ENCODE data around the gene POLR3H.

The POLR3H gene

DNA sequence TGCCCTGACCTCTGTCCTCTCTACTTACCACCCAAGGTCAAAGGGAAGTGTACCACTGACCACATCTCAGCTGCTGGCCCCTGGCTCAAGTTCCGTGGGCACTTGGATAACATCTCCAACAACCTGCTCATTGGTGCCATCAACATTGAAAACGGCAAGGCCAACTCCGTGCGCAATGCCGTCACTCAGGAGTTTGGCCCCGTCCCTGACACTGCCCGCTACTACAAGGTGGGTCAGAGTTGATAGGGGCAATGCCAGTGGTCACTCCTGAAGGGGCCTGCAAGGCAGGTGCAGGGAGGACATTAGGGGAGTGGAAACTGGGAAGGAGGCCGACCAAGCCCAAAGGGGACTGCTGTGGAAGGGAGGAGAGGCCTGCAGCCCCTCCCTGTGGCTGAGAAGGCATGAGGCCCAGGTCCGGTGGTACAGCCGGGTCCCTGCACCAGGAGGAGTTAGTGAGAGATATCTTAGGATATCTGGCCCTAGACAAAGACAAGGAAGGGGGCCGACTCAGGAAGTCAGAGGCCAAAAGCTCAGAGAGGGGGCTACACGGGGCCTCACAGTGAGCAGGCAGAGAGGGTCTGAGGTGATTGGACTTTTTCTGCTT is 17.9 kb downstream of the POLR3H start:
- Histone ChIP-seq H4K20me1 (ENCODE audit: insufficient read depth) (no peaks in the 10 kb centered on the region), H3K27ac (no peak overlapping the region; the same call in 1 of the 2 replicates), H3K4me2 (no peak overlapping the region), H3K9ac (no peak overlapping the region), H3K4me3 (IDR thresholded peaks at IDR 0.05; ENCODE audit: insufficient read depth, low read depth, low read length) (no peak overlapping the region), H3K79me2 (ENCODE audit: insufficient read depth, low read depth) (no peaks in the 10 kb centered on the region), H3K27me3 (ENCODE audit: insufficient read depth, low read depth) (no peaks in the 10 kb centered on the region), H2AFZ (ENCODE audit: low read depth) (no peak overlapping the region), H3K36me3 (ENCODE audit: insufficient read depth) (peaks cover 5% of the 10 kb centered on the region; the same call in 1 of the 2 replicates), H3K4me1 (ENCODE audit: low read depth, poor library complexity, severe bottlenecking) (no peaks in the 10 kb centered on the region)
- TF ChIP-seq, protein P1, sequence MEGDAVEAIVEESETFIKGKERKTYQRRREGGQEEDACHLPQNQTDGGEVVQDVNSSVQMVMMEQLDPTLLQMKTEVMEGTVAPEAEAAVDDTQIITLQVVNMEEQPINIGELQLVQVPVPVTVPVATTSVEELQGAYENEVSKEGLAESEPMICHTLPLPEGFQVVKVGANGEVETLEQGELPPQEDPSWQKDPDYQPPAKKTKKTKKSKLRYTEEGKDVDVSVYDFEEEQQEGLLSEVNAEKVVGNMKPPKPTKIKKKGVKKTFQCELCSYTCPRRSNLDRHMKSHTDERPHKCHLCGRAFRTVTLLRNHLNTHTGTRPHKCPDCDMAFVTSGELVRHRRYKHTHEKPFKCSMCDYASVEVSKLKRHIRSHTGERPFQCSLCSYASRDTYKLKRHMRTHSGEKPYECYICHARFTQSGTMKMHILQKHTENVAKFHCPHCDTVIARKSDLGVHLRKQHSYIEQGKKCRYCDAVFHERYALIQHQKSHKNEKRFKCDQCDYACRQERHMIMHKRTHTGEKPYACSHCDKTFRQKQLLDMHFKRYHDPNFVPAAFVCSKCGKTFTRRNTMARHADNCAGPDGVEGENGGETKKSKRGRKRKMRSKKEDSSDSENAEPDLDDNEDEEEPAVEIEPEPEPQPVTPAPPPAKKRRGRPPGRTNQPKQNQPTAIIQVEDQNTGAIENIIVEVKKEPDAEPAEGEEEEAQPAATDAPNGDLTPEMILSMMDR (conservative IDR thresholded peaks at IDR 0.05; ENCODE audit: low read depth, low read length) = no peak

DNA sequence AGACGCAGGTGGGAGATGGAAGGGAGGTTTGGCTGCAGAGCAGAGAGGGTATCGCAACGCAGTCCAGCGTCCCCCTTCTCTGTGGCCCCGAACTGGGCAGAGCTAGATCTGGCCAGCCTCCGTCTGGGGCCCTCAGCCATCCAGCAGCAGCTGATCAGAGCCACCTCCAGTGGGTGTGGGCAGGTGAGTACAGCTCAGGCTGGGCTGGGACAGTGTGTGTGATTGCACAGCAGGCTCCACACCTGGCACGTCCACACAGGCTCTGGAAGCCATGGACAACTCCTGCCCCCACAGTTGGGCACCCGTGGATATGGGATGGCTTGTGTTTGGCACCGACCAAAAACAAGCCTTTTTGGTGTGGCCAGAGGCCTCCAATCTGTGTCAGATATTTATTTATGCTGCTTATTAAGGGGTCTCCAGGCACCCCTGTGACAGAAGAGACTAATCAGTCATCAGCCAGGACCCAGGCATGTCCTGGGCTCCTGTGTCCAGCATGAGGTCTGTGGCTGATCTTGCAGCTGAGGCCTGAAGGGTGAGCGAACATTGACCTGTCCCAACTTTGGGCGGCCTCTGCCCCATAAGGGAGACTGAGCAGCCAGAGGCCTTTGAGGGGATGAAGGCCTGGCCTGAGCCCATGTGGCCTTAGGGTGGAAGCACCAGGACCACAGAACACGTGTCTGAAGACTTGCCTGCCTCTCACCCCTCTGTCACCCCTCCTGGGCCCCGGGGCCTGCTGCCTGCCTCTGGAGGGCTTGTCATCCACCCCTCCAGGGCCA is 18.6 kb downstream of the POLR3H start:
- Histone ChIP-seq H3K36me3 (ENCODE audit: insufficient read depth) (peaks cover 5% of the 10 kb centered on the region; the same call in 1 of the 2 replicates), H3K4me3 (IDR thresholded peaks at IDR 0.05; ENCODE audit: insufficient read depth, low read depth, low read length) (no peak overlapping the region), H3K79me2 (ENCODE audit: insufficient read depth, low read depth) (no peaks in the 10 kb centered on the region), H3K27me3 (ENCODE audit: insufficient read depth, low read depth) (no peaks in the 10 kb centered on the region), H3K27ac (no peak overlapping the region; the same call in 1 of the 2 replicates), H4K20me1 (ENCODE audit: insufficient read depth) (no peaks in the 10 kb centered on the region), H3K4me2 (no peak overlapping the region), H2AFZ (ENCODE audit: low read depth) (no peak overlapping the region), H3K4me1 (ENCODE audit: low read depth, poor library complexity, severe bottlenecking) (no peaks in the 10 kb centered on the region), H3K9ac (no peak overlapping the region)
- TF ChIP-seq, protein P1 (conservative IDR thresholded peaks at IDR 0.05; ENCODE audit: low read depth, low read length) = no peak

DNA sequence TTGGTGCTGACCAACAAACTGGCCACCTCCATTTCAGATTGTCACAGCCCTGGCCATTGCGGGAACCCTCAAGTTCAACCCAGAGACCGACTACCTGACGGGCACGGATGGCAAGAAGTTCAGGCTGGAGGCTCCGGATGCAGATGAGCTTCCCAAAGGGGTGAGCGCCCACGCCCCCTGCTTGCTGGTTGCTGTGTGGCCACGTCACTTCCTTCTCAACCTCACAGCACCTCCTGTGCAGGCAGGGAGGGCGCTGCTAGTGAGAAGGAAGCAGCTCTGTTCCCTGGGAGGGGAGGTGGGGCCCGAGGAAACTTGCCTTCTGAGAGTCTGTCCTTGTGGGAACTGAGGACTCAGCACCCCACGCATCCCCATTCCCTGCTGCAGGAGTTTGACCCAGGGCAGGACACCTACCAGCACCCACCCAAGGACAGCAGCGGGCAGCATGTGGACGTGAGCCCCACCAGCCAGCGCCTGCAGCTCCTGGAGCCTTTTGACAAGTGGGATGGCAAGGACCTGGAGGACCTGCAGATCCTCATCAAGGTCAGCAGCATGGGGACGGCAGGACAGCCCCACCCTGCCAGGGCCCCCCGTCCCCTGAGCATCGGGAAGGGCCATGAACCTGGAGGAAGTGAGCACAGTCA is 19.3 kb downstream of the POLR3H start:
- no peak overlapping the region for H3K9ac ChIP-seq
- H3K4me3 ChIP-seq (IDR thresholded peaks at IDR 0.05; ENCODE audit: insufficient read depth, low read depth, low read length) = no peak overlapping the region
- H3K36me3 ChIP-seq (ENCODE audit: insufficient read depth) = peaks cover 5% of the 10 kb centered on the region; the same call in 1 of the 2 replicates
- no peak overlapping the region for H3K4me2 ChIP-seq
- no peaks in the 10 kb centered on the region for H4K20me1 ChIP-seq (ENCODE audit: insufficient read depth)
- TF ChIP-seq, protein P1 (conservative IDR thresholded peaks at IDR 0.05; ENCODE audit: low read depth, low read length) = no peak
- H3K27me3 ChIP-seq (ENCODE audit: insufficient read depth, low read depth) = no peaks in the 10 kb centered on the region
- no peak overlapping the region; the same call in 1 of the 2 replicates for H3K27ac ChIP-seq
- no peak overlapping the region for H2AFZ ChIP-seq (ENCODE audit: low read depth)
- H3K79me2 ChIP-seq (ENCODE audit: insufficient read depth, low read depth) = no peaks in the 10 kb centered on the region
- H3K4me1 ChIP-seq (ENCODE audit: low read depth, poor library complexity, severe bottlenecking) = no peaks in the 10 kb centered on the region

DNA sequence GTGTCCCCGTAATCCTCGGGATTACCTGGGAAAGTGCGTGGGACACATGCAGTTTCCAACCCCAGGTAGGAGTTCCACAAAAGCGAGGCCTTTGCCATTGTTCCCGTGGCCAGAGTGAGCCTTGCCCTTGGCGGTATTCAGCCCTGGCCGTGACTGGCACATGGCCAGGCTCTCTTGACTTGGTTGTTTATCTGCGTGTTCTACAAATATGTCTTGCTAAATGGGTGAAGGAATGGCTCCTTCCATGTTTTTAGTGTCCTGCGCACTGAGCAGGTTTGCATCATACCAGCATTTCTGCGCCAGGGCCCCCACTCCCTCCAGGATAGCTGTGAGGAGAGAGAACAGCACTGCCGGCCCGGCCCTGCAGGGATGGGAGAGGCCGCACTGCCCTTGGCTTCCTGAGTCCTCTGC is 20.0 kb downstream of the POLR3H start:
- Histone ChIP-seq H3K9ac (no peak overlapping the region), H3K36me3 (ENCODE audit: insufficient read depth) (peaks cover 5% of the 10 kb centered on the region; the same call in 1 of the 2 replicates), H3K4me3 (IDR thresholded peaks at IDR 0.05; ENCODE audit: insufficient read depth, low read depth, low read length) (no peak overlapping the region), H3K79me2 (ENCODE audit: insufficient read depth, low read depth) (no peaks in the 10 kb centered on the region), H4K20me1 (ENCODE audit: insufficient read depth) (no peaks in the 10 kb centered on the region), H3K4me2 (no peak overlapping the region), H2AFZ (ENCODE audit: low read depth) (no peak overlapping the region), H3K27ac (no peak overlapping the region; the same call in 1 of the 2 replicates), H3K4me1 (ENCODE audit: low read depth, poor library complexity, severe bottlenecking) (no peaks in the 10 kb centered on the region), H3K27me3 (ENCODE audit: insufficient read depth, low read depth) (no peaks in the 10 kb centered on the region)
- TF ChIP-seq, protein P1 (conservative IDR thresholded peaks at IDR 0.05; ENCODE audit: low read depth, low read length) = no peak

Measured in KMS-11 (cell line).